ENCODE data around the gene RHOV.

RHOV gene, protein sequence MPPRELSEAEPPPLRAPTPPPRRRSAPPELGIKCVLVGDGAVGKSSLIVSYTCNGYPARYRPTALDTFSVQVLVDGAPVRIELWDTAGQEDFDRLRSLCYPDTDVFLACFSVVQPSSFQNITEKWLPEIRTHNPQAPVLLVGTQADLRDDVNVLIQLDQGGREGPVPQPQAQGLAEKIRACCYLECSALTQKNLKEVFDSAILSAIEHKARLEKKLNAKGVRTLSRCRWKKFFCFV

DNA sequence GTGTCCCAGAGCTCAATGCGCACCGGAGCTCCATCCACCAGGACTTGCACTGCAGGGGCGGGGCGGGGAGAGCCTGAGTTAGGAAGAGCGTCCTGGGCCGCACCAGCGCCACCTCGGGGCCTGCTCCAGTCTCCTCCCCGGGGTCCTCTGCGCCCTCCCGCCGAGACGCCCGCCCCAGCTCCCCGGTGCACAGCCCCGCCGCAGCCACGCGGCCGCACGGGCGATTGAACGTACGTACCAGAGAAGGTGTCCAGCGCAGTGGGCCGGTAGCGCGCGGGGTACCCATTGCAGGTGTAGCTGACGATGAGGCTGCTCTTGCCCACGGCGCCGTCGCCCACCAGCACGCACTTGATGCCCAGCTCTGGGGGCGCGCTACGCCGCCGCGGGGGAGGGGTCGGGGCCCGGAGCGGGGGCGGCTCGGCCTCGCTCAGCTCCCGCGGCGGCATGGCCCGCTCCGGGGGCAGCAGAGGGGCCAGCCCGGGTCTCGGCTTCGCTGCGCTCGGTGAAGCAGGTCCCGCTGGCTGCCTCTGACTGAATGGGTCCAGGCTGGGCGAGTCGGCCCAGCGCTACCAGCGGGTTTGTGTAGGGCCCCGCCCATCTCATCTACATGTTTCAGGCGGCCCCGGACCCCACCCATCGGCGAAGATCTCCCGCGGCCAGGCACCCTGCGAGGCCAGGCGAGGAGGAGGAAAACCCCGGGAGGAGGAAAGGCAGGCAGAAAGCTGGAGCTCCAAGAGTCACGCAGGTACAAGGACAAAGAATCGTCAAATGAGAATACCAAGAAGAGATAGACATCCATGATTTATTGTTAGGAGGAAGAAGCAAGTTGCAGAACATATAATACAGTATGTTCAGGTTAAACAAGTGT is at the start of gene RHOV:
RHOV (minus strand) TSS at position 541 of the 868 bp plus-strand sequence; CDS start at position 446, 95 bp downstream.
- DNase-seq: peak; percentile 66

DNA sequence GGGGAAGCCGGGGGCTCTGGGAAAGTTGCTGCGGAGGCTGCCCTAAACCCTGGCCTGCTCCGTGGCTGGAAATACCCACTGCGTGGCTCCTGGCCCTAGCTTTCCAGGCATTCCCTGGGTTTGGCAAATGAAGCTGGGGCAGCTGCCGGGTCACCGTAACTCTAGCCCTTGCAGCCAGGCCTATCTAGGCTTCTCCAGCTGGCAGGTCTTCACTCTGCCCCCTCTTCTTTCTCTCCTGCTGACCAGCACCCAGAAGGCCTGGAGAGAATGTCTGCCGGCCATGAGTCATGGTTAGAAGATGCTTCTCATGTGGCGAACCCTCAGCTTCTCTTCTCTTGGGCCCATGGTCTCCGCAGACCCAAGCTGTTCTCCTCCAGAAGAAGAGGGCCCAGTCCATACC is 49.5 kb upstream of the RHOV start:
- no peak for DNase-seq

DNA sequence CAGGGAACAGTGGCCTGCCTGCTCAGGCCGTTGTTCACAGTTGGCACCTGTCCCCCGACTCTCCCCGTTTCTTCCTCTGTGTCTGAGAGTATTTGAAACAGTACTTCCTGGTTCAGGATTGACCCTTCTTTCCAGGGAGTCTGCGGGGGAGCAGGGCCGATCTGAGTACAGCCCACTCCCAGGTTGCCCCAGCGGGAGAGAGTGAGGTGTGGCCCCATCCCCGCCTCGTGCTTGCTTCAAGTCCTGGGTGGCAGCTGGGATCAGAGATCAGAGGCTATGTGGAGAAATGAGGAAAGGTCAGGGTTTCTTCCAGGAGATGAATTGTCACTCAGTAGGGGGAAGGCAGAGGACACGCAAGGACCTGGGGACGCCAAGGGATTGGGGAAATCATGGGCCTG is 48.6 kb upstream of the RHOV start:
- no peak for DNase-seq

DNA sequence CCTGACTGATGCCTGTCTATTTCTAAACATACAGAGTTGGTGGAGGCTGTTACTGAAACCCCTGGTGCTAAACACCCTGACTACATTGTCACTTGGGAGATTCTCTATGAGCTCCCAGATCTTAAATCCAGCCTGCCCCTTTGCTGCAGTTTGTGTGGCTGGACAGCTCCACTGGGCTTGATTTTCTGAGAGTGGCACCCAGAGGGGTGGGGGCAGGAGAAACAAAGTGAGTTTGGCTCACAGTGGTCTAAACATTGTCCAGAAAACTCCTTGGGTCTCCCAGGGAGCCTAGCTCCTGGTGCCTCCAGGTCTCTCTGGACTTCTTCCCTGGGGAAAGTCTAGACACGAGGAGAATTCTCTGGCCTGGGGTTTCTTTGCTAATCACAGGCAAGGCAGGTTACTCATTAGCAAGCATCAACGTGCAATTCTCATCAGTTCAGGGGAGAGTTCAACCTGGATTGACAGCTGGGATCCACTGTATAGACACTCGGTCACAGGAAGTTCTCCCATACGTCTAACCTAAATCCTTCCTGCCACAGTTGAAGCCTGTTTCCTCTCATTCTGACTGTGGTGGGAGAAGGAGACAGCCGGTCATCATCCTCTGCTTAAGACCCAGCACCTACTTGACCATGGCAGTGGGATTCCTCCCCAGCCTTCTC is 48.0 kb upstream of the RHOV start:
- no peak for DNase-seq

DNA sequence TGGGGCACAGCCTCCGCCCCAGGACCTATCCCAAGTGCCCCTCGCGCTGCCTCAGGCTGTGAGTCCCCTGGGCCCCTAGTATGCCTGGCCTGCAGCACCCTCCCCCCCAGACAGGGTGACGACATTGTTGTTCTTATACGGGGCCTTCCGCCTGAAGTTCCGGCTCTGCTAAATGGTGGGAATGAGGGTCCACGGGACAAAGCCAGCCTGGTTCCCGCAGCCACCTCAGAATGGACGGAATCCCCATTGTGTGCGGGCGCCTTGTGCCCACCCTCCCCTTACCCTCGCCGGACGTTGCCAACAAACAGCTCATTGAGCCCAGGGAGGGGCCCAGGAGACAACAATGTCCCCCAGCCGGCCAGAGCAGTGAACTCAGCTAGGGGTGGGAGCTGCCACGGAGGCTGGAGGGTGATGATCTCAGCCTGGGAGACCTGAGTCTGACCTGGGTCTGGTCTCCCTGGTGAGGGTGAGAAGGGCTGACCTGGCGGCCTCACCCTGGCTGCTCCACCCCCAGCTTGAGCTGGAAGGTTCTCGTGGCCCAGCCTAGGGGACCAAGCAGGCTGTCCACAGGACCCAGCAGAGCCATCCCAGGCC is 44.9 kb upstream of the RHOV start:
- no peak for DNase-seq

DNA sequence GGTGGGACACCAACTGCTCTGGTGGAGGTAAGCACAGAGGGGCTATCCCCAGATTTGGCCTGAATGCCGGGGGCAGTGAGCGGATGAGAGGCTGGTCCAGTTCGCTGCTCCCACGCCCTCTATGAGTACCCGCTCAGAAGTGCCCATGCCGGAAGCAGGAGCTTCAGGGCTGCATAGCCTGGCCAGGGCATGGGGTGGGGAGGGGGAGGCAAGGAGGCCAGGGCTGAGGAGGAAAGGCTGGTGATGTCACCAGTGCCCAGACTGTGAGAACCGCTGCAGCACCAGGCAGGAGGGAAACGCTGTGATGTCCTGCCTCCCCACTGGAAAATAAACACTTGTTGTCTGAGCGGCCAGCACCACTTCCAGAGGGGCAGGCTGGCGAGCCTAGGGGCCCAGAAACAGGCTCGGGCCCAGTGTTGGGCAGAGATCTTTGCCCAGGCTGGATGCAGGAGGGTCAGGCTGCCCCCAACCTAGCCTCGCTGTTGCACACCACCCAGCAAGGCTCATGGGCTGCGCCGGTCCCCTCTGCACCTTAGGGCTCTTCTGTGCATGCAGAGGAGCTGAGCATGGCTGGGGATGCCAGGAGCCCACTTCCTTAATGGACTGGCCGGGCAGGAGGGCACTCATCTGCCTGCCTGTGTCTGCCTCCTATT is 44.2 kb upstream of the RHOV start:
- DNase-seq: peak; percentile 56

DNA sequence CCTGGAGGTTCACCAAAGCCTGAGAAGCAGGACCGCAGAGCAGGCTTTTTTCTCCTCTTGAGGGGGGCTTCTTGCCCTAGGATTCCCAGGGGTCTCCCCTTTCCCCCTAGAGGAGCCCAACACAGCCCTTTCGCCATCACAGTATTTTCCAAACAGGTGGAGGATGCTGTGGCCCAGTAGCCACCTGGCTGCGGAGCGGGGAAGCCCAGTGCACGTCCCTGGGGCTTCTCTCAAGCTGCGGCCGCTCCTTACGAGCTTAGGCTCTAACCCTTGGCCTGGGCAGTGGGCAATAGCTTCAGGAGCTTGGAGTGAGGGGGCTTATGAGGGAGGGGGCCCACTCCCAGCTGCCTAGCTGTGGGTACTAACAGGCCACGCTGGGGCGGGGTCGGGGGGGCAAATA is 43.6 kb upstream of the RHOV start:
- DNase-seq: no peak

DNA sequence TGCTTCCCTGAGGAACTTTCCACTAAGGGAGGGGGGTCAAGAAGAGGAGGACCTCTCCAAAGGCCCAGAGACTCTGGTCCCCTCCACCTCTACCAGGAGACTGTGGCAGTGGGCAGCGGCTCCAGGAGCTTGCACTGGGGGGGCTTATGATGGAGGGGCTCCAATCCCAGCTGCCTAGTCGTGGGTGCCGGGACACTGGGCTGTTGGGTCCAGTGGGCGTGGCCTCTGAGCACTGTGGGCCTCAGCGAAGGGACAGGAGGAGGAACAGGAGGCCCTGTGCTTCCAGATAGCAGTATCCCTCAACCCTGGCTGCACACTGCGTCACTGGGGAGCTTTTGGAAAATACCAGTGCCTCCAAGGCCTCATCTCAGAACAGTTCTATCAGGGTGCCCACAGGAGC is 41.6 kb upstream of the RHOV start:
- DNase-seq: no peak

DNA sequence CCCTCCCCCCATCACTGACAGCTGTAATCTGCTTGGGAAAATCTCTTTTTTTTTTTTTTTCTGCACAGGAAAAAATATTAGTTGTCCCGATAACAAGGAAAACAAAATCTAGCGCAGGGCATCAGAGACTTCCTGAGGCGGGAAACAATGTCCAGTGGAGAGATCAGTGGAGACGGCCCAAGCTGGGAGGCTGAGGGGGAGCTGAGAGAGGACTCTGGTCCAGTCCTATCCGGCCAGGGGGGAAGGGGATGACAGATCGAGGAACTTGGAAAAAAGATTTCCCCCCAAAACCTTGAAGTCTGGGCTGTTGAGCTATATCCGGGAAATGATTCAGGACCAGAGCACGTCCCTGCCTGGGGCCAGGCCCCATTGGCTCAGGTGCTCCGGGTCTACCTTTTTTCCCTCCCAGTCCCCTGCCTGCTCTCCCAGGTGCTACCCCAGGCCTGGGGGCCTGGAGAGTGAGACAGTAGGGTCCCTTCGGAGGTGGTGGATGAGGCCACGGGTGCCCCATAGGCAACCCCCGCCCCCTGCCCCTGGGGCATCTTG is 41.2 kb upstream of the RHOV start:
- DNase-seq: no peak

DNA sequence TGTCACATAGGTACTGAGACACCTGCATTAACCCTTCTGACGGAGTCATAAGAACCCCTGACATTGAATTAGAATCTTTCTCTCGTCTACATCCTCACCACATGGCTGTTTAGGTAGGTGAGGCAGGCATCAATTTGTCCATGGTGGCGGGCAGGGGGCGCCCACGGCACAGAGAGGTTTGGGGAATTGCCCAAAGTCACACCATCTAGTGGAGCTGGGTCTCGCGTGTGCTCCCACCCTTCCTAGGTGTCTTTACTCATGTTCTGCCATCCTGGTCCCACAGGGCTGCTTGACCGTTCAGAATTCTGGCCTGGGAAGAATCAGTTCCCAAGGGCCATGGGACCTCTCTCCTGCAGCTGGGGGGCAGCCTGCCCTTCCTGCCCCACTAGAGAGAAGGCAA is 40.5 kb upstream of the RHOV start:
- no peak for DNase-seq

DNA sequence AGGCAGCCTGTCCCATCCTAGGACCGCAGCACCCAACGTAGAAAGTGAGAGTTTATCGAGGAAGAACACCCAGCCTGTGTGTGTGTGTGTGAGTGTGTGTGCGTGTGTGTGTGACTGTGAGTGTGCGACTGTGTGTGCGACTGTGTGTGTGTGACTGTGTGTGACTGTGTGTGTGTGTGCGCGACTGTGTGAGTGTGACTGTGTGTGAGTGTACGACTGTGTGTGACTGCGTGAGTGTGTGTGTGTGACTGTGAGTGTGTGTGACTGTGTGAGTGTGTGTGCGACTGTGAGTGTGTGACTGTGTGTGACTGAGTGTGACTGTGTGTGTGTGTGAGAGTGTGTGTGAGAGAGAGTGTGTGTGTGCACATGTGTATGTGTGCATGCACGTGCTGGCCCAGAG is 40.0 kb upstream of the RHOV start:
- no peak for DNase-seq

DNA sequence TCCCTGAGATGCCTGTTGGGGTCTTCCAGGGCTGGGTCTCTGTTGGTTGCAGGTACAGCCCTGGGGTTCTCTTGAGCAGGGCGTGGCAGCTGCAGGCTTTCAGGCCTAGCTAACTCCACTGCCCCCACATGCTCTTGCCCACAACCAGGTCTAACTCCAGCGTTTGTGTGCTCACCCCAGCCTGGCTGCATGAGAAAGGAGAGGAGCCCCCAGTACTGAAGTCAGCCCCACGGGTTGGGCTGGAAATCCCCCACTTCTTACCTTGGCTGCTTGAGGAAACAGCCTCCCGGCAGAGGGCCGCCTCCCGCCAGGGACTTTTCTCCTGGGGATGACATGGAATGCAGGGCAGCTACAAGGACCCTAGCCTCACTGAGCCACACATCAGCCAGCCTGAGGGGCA is 38.4 kb upstream of the RHOV start:
- DNase-seq: no peak

DNA sequence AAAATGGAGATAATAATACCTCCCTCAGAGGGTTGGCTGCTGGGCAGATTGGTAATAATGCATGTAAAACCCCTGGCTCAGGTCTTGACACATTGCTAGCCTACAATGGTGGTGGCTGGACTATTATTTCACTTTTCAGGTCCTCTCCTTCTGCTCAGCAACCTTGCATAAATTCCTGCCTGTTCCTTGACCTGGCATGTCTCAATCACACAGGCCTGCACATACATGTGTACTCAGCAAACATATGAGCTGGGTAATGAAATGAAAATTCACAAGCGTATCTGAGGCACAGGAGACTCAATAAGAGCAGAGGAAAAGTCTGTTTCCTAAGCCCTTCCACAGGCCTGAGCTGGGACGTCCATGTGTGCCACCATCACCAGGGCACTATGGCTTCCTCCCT is 37.7 kb upstream of the RHOV start:
- no peak for DNase-seq

DNA sequence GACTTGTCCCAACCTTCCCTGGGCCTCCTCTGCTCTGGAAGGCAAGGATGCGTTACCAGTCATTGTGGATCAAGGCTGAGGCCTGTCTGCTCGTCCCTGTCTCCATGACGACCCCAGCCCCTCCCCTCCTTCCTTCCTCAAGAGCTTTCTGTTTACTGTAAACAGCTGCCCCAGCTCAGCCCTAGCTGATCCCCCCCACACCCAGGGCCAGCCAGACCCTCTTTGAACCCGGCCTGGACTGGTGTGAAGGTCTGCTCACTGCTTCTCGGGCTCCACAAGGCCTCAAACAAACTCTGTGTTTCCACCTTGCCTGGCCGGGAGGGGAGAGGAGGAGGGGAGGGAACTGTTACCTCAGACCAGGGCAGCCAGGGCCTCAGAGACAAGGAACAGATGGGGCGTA is 37.1 kb upstream of the RHOV start:
- peak; percentile 32 for DNase-seq

DNA sequence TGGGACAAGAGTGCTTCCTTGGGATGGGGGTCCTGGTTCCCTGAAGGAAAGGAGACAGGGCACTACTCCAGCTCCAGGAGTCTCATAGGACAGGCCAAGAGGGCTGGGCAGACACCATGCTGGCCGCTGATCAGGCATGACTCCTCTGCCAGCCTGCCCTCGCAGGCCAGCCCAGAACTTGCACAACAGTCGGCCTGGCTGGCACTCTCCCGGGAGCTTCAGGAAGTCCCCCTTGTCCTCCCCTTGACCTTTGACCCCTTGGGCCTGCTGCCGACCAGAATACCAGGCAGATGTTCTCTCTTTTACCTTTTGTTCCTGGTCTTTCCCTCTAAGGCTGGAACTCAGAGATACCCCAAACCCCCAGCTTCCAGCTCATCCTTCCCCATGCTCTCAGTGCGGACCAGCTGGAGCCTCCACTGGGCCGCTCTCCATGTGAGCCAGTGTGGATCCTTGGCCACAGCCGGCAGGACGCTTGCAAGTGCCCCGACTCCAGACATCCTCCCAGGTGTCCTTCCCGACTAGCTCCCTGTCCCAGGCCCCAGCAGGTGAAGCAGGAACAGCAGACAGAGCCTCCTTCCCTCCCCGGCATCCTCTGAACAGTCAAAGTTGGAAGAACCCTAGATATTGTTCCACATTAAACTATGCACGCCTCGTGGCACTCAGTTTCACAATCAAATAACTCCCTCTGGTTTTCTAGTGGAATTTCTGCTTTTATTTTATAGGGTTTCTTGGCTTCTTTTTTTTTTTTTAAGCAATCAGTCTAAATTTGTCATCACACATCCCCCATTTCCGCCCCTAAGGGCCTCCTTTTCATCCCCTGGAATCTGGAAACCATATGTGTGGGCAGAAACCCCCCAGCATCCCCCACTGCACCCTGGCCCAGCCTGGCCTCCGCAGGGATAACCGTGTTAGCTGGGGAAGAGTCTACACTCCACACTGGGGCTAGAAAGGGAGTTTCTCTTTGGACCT is 35.9 kb upstream of the RHOV start:
- no peak for DNase-seq

DNA sequence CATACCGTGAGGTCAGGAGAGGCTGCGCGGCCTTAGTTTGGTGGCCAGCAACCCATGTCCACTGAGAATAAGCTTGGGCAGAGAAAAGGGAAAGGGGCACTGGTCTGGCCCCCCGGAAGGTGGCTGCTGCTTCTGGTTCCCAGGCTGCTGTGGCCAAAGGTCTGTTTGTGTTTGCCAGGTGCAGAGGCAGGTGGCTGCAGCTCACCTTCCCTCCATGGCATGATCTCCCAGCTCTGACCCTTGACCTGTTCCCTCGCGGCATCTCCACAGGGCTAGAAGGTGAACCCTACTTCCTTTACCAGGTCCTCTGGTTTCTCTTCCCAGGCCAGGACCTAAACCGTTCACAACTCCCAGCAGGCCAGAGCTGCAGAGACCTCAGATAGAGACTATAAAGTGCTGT is 34.1 kb upstream of the RHOV start:
- peak; percentile 47 for DNase-seq

DNA sequence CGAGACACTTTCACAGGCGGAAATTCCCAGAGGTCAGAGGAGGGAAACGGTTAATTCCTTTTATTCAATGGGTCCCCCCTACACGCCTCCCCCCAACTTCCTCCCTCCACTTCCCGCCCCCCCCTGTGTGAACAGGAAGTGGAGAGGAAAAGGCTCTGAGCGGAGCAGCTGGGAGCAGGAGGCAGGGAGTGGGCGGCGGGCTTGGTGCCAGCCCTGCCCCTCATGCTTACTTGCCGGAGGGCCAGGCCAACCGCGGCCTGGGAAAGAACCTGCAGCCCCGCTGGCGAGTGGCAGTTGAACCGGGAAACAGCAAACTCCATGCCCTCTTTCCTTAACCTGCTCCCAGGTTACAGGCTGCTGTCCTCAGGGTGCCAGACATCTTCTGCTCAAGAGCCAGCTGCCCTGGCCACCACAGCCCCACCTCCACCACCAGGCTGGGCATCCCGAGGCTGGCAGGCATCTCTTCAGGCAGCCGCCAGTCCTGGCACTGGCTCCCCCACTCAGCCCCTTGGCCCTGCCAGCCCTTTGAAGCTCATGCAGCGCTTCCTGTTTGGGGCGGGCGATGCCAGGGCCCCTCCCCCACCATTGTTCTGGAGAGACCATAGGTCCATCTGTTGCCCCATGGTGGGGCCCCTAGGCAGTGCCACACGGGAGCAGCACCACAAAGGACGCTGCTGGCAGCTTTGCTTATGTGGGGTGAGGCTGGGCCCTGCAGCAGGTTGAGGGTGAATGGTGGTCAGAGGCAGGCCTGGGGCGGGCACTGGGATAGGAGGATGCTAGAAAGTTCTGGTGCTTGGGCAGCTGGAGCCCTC is 33.2 kb upstream of the RHOV start:
- DNase-seq: peak; percentile 43

DNA sequence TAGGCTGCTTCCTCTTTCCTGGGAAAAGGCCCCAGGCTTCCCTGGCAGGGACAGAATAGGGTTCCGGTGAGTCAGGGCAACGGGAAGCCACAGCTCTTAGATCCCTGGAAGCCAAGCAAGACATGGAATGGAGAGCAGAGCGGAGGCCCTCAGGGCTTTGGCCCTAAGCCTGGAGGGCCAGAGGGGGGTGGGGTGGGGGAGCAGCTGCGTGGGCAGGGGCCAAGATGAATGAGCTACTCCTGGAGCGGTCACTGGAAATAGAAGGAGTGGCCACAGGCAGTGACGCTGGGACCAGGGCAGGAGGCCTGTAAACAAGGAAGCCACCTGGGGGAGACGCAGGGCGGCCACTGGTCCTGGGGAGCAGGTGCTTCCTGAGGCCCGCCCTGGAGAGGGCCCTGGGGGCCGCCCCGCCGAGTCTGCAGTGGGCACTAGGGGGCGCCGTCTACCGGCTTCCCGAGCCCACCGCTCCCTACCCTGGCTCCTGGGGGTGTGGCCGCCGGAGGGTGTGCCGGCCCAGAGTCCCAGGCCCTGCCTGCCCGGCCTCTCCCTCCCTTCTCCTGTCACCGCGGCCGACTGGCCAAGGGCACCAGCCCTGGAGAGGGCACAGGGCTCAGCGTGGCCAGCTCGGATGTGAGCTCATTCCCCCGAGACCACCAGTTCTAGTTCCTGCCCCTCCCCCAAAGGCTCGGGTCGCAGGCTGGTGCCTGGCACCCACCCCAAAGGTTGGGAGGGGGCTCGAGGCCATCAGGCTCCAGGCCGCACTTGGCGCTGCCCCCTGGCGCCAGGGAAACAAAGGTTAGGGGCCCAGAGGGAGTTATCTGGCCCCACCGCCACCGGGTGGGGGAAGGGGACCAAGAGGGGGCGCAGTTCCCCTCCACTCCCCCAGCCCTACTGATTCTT is 32.3 kb upstream of the RHOV start:
- peak; percentile 86 for DNase-seq

DNA sequence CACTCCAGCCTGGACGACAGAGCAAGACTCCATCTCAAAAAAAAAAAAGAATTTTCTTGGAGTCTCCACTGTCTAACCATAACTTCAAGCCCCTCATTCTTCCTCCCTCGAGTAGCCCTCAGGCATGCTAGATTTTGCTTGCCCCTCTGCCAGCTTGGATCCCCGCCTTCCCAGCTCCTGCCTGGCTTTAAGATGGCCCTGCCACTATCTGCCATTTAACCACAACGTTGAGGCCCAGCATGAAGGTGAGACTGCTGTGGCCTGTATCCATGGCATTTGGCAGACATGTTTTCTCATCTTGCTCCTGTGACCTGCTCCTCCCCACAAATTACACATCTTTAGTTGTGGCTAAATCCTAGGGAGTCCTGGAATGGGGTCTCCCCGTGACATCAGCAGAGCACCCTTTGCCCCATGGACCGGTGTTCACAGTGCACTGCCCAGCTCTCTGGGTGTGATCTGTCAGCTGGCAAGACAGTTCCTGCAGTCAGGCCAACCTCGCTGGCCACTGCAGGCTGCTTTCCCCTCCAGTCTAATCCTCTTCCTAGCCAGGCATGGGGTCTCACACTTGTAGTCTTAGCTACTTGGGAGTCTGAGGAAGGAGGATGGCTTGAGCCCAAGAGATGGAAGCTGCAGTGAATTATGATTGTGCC is 30.6 kb upstream of the RHOV start:
- no peak for DNase-seq

Data from NCI-H510A treated with DMSO at 0.1 percent for 48 hours (cell line).